Stimulated activated CD4-positive, alpha-beta T cell treated with anti-CD3 and anti-CD28 coated beads, Interleukin-12 subunit alpha, Interleukin-12 subunit beta, amount 100 ng/mL, for 48 hours (primary cell): Measurements from ENCODE around the gene IQCK.

Experiments used
- DNase-seq, 3 donors: peaks; one replicate each; pipeline ENCODE4 v3.0.0-alpha.2; 2020; ENCODE audit warnings: low read depth in 2 of 3, low spot score in 1 of 3

Gene IQCK

DNA sequence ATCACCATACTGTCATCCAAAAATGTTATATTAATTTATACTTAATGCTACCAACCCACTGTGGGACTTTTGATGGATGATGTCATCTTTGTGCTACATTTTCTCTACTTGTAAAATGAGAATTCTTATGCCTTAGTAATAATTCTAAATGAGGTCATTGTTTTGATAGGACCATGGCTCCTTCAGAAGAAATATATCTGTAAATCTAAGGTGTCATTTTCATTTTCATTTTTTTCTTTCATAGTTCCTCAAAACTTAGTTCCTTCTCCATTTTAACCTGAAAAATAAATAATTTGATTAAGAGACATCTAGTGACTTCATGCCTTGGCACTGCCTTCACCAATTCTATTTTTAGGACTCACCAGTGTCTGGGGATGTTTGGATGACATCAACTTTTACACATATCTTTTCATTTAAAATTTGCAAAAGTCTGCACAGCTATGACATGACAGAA is 117.9 kb downstream of the IQCK start:
- no peak for DNase-seq

DNA sequence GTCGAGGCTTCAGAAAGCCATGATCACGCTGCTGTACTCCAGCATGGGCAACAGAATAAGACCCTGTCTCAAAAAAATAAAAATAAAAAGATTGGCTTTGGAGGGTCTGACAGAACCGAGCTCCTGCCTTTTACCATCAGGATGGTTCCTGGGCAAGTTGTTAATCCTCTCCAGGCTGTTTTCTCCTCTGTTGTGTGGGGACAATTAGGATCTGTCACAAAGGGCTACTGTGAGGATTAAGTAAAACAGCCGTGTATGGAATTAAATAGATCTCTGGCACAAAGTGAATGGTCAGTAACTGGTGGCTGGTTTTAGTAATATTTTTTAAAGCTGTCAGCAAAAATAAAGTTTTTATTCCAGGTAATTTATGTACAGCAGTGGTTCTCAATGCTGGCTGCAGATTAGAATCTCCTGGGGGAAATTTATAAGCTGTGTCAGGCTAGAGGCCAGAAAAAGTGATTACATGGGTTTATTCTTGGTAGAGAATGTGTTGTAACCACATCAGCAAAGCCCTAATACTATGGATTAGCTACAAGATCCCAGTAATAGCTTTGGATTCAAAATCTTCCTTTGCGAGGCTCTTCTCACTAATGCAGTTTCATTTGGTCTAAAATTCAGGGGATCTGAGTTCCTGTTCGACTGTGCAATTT is 119.4 kb downstream of the IQCK start:
- DNase-seq: no peak

DNA sequence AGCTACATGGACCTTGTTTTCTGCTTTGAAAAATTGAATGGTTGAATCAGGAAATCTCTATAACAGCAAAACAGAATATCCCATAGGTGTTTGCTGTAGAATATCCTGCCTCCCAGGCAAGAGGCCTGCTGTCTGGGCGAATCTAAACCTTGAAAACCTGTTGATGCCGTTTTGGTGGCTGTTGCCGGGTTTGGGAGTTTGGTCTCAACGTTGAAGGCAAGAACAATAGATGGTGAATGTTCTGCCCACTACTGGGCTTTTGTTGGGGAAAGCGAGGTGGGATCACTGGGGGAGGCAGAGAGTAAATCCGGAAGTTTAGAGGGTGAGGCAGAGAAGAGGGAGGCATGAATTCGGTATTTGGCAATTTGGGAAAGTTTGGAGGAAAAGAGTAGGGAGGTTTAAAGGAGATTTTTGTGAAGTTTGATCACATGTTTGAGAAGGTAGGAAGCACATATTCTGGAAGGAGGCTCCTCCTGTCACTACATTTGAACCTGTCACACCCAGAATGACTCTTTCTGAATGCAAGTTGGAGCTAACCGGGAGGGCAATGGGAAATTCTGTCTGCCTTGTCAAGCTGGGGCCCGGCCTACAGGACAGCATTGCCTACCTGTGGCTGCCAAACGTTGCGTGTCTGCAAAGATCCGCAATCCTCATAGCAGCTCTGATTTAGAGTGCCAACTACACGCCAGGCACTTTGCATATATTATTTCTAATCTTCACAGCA is 120.1 kb downstream of the IQCK start:
- no peak for DNase-seq

DNA sequence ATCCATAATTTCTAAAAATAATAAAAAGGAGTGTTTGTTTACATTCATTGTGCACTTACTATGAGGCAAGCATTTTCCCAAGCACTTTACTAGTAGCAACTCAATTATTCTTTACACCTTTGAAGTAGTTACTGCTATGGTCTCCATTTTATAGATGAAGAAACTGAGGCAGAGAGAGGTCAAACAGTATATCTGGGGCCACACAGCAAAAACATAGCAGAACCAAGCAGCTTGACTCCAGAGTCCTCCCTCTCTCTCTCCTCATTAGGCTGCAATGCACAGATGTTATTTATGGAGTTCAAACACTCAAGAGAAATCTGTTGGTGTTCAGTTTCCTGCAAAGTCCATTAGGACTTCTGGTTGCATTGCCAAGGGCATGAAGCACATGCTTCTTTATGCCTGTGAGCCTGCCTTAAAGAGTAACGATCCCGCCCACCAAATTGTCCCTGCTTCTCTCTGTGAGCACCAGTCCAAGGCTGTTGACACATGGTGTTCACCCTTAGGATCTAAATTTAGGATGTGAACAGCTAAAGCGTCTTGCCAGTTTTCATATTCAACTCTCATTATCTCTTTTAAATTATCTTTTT is 122.5 kb downstream of the IQCK start:
- no peak for DNase-seq

DNA sequence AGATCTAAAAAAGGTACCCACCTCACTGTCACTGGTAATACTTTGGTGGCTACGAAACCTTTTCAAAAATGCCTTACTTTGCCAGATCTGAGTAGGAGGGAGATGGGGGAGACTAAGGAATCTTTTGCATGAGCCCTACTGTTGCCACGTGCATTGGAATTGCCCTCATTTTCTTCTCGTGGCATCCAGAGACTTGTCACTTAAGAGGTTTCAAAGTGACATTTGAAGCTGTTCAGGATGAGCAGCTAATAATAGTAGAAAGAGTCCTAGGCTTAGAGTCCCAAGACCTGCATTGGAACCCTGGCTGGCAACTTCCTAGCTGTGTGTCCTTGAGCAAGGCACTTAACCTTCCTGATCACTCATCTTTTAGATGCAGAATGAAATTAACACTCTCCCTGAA is 123.1 kb downstream of the IQCK start:
- no peak for DNase-seq

DNA sequence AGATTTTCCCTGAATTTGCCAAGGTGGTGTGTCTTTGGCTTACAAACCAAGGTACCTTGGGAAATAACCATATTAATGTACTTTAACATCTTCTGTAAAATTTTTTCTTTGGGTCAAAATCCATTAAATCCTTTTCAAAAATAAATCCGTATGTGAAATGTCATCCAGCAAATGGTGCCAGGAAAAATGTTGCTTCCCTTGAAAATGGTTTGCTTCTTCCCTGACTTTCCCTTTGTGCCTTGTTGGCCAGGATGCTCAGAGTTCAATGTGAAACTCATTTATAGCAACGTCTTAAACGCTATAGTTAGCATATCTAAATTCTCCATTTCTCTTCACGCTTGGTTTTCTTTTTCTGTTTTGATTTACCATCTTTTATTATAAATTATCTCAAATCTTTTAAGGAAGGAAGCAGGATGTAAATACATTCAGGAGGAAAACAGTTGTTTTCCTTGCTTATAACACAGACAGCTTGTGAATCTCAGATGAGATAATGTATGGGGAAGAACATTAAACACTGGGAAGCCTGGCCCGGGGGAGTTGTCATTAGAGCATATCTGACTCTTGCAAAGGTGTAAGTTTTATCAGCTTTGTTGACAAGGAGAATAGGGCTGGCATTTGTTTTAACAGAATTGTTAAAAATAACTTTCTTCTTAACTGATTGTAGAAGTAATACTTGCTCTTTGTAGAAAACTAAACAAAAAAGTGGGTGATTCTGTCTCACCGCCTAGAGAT is 124.5 kb downstream of the IQCK start:
- no peak for DNase-seq

DNA sequence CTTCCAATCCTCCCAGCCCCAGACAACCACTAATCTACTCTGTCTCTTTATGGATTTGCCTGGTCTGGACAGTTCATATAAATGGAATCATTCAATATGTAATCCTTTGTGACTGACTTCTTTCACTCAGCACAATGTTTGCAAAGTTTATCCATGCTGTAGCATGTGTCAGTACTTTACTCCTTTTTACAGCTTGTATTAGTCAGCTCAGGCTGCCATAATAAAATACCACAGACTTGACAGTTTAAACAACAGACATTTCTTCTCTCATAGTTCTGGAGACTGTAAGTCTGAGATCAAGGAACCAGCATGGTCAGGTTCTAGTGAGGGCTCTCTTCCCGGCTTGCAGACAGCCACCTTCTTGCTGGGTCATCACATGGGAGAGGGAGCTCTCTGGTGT is 125.3 kb downstream of the IQCK start:
- DNase-seq: no peak

DNA sequence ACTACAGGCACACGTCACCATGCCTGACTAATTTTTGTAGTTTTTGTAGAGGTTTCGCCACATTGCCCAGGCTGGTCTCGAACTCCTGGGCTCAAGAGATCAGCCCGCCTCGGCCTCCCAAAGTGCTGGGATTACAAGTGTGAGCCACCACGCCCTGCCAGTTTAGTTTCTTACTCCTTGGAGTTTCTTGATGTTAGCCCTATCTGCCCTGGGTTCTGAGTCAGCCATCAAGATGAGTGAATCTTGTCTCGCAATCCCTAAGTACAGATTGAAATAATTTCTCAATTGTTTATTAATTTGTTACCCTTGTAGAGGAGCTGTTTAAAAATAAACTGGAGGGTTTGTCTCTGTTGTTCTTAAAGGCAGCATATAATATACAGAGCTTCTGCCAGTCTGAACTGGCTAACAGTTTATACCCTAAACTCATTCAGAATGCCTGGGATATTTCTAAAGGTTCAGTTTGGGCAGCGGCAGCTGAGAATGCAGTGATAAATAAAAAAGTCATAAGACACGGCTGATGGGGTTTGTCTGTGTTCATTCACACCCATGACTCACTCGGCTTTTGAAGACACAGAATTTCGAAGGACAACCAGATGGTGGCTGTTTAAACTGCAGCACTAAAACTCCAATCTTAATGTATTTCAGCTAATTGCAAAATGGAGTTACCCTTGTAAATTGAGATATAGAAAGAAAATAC is 127.0 kb downstream of the IQCK start:
- DNase-seq: no peak

DNA sequence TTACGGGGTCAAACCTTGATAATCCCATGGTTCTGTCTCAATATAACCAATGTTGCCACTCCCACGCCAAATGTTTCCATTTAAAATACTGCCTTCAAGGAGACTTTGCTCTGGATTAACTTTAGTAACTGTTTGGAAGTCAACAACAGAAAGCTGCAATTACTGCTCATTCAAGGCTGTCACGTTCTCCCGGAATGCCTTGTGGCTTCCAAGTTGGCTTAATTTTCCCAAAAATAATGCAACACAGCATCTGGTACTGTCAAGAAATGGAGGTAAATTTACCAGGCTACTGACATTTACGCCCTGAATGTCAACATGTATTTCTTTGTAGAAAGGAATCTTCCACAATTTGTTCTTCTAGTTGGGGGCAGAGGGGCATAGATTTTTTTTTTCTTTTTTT is 128.4 kb downstream of the IQCK start:
- no peak for DNase-seq

DNA sequence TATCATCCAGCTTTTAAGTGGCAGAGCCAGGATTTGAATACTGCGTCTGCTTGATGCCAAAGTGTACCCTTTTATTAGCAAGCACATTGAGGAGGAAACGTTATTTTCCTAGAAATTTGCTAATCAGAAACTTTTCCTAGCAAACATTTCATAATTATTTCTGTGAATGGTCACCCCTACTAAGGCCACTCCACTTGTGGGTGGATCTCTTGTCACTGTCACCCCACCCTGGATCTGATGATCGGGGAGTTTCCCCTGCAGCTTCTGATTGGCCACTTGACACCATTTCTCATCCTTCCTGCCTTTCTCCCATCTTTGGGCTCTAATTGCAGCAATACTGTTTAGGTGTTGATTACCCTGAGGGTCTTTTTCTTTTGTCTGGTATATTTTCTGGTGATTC is 130.7 kb downstream of the IQCK start:
- no peak for DNase-seq

DNA sequence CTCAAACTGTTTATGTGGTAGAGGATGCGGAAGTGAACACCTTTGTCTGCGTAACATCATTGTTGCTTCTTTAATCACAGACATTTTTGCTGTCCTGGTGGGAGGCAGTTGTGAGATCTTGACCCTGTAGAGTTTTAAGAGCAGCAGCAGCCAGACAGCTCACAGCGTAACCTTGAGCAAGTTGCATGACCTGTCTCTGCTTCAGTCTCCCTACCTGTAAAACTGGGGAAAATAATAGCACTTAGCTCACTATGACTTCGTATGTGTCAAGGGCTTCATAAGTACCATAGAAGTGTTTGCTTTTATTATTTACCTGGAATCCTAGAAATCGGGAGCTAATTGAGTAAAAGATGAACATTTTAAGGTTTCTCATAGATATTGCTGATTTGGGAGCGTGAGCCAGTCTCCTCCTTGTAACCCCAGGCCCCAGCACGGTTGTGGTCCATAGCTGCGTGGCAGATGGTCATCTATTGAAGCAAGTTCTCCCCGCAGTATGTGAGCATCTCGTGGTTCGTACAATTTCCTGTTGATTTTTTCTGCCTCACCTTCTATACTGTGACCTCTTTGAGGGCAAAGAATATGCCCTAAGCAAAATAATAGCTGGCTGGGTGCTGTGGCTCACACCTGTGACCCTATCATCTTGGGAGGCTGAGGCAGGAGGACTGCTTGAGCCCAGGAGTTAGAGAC is 132.2 kb downstream of the IQCK start:
- DNase-seq: no peak

DNA sequence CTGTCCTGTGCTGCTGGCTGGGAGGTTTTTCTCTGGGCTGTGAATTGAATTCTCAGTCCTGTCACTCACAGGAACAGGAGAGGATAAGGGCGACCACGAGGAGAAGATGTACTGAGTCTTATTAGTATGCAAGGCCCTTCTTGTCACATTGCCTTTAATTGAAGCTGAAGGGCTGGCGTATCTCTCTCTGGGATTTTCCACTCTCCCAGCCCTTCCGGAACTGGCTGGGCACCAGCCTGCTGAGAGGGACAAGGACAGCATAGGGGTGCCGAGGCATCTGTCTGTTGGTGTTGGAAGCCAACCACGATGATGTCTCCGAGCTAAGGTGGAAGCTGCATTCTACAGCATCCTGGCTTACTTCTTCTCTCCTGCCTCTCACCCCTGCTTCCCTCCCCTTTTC is 133.4 kb downstream of the IQCK start:
- DNase-seq: no peak

DNA sequence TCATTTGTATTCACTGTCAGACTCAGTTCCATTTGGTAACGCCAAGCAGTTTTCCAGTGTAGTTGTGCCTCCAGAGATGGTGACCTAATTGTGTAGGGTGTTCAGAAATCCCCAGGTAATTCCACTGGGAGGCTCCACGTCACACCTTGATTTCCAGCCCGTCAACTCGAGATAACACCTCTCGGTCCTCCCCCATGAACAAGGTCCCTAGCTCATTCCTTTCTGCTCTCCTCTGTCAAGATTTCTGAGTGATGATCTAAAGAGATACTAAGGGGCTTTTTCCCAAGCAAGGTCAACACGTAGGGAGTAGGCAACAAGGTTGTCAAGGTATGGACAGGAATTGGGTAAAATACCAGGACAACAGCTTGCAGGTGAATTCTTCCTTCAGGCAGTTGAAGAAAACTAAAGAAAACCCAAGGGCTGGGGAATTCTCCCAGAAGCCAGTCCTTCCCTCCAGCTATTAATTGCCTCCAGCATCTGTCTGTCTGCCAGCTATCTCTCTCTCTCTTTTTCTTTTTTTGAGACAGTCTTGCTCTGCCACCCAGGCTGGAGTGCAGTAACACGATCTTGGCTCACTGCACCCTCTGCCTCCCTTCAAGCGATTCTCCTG is 135.2 kb downstream of the IQCK start:
- no peak for DNase-seq

DNA sequence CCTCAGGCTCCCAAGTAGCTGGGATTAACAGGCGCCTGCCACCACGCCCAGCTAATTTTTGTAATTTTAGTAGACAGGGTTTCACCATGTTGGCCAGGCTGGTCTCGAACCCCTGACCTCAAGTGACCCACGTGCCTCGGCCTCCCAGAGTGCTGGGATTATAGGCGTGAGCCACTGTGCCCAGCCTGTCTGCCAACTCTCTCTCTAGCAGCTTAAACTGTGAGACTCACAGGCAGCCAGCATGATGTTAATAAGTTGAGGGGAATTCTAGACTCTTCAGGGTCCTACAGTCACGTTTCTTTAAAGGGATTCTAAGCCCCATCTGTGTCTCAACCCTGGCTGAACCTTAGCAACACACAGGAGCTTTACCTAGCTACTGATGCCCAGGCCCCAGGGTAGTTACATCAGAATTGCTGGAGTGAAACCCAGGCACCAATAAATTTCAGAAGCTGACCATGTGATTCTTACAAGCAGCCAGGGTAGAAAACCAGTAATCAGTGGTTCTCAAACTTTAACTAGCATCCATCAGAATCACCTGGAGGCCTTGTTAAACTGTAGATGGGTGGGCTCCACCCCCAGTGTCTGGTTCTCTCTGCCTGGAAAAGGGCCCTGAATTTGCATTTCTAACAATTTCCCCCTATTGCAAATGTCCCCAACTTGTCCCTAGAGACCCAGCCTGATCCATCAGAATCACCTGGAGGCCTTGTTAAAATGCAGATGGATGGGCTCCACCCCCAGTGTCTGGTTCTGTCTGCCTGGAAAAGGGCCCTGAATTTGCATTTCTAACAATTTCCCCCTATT is 135.9 kb downstream of the IQCK start:
- no peak for DNase-seq

DNA sequence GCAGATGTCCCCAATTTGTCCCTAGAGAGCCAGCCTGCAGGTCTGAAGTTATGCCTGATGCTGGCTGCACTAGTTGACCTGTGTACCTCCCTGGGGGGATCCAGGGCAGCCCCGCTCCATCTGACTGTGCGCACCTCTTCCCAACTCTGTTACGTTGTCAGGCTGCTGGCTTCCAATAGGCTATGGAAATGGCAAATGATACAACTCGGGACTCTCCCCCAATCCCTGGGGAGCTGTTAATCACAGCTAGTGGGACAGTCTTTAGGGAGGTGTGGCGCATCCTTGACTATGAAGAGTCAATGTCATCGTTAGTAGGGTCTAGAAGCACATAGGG is 136.4 kb downstream of the IQCK start:
- no peak for DNase-seq

DNA sequence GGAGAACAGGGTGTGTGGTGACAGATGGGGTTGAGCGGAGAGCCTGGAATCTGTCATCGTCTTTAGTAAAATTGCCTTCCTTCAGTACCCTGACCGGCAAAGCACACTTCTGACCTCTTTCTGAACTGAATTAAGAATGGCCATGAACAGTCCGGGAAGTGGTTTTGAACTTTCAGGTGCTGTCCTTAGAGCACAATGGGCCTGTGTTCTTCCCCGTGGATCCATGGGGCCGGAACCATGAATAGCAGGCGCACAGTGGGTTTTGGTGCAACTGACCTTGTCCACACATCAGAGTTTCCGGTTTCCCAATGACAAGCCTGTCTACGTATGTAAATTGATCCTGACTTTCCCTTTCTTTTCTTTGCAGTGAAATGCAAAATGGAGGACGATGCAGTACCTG is 138.0 kb downstream of the IQCK start:
- DNase-seq: no peak

DNA sequence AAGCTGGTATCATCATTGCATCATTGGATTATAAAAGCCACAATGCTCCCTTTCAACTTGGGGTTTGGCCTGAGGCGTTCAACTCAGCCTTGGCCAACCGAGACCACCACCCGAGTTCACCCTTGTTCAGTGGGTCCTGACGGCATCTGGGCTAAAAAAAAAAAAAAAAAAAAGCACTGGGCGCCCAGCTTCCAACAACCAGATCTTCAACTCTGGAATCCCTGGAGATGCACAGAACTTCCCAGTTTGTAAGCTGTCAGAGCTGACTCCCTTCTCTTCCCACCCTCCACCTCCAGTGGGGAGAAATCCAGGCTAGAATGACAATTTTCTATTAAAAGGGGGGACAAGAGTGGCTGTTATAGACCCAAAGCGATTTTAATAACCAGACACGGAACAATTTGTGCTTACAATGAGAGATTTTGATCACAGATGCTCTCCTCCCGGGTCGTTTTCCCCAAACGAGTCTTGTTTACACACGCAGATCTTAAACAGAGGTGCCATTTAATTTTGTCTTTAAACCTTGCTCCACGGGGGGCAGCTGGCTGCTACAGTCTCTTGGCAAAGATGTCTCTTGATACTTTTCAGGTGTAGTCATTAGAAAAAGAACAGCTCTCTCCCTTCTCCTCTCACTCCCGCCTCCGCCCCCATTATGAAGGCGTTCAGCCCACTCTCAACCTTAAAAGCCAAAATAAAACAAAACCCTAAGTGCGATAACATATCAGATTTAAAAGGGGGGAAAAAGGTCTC is 139.7 kb downstream of the IQCK start:
- no peak for DNase-seq

DNA sequence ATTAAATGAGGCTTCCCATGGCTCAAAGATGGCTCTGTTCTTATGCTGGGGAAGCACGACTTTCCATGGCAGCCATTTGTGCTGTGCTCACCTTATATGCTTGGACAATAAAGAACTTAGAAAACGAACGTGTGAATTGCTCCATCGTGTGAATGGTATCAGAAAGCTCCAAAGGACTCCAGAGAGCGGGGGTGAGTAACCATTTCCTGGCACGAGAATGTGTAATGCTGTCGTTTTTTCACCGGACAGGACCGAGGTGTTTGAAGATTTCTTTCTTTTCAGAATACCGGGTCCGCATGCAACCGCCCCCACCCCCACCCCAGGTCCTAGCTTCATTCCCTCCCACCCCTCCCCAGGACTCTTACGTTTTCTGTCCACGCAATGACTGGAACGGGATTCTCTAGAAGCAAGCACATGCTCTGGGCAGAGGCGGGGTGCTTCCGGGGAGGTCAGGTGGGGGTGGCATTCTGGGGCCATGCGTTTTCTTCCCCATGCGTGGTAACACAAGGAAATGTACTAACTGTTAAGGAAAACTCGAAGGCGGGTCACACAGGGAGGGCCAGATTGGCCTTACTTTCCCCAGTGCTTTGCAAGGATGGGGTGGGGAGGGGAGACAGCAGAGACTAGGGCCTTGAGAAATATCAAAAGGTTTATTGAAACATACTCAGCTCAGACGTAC is 140.4 kb downstream of the IQCK start:
- no peak for DNase-seq
